ENCODE results near the gene KRTAP4-9. TPM values are rescaled to one million over a fixed set of nuclear protein-coding genes. Genes with fewer than 3 reads are reported as not detected.
"Not testable (repeated sequence)": the region's sequence is repeated elsewhere in the genome, so short reads cannot be mapped to it uniquely, and the experiment has no call there.

The KRTAP4-9 gene
- total RNA-seq, 1 experiment from 2014 or later: not detected

GRCh38 chr17:41107941-41108450 lies 2.8 kb downstream of the KRTAP4-9 start (continued):
- TF ChIP-seq EZH2phosphoT487 (IDR thresholded peaks at IDR 0.05; ENCODE audit: borderline replicate concordance) (no peak), ATF3 (IDR thresholded peaks at IDR 0.05) (no peak), POLR2A (IDR thresholded peaks at IDR 0.05; ENCODE audit: borderline replicate concordance, extremely low read depth, insufficient read depth, insufficient read length) (no peak), CEBPB (IDR thresholded peaks at IDR 0.05; ENCODE audit: low read depth) (no peak), TCF7L2 (IDR thresholded peaks at IDR 0.05; ENCODE audit: borderline replicate concordance, extremely low read depth, insufficient read depth, insufficient read length) (no peak)

GRCh38 chr17:41108728-41109386 lies 3.7 kb downstream of the KRTAP4-9 start:
- H3K9me2 ChIP-seq (ENCODE audit: insufficient read depth); POLR2A ChIA-PET; DNase-seq (ENCODE audit: low read depth, low spot score); H3K27me3 ChIP-seq (ENCODE audit: insufficient read depth, low read length); CTCF ChIA-PET; RAD21 ChIA-PET (ENCODE audit: low non-redundant PET in 1 of 2, low total read pairs in 2 of 2, uncharacterized antibody in 2 of 2, unreplicated experiment in 2 of 2); H3K27ac ChIP-seq (ENCODE audit: low read depth, low read length); H3K4me3 ChIP-seq (replicated peaks in 1 of 2; ENCODE audit: low read depth in 1 of 2, low read length in 2 of 2); H3K9ac ChIP-seq (ENCODE audit: low read length); BruUV-seq (replicated peaks); ATAC-seq; H4K20me1 ChIP-seq (ENCODE audit: insufficient read depth); H3K4me2 ChIP-seq (ENCODE audit: low read length); H3K79me2 ChIP-seq (ENCODE audit: insufficient read depth, low read length); intact Hi-C loops (cut with micrococcal nuclease): not testable (repeated sequence)
- Histone ChIP-seq H3K9me3 (ENCODE audit: control insufficient read depth in 1 of 2, insufficient read depth in 1 of 2, low read depth in 1 of 2, low read length in 2 of 2) (peaks cover 4 to 21% of the 10 kb centered on the region in 2 experiments; a peak in 3 of 4 replicates), H3K36me3 (ENCODE audit: control insufficient read depth in 1 of 2, insufficient read depth in 2 of 2, low read length in 2 of 2) (peaks cover 0 to 23% of the 10 kb centered on the region in 2 experiments; a peak in 2 of 4 replicates), H3K4me1 (ENCODE audit: control insufficient read depth in 1 of 2, insufficient read depth in 2 of 2, low read length in 2 of 2) (peaks cover 10 to 27% of the 10 kb centered on the region in 2 experiments), H2AFZ (ENCODE audit: low read depth, low read length, poor library complexity, severe bottlenecking) (peak overlapping the region; percentile 22)
